C4-2B (cell line): ENCODE measurements around the gene TDRD9.

ENCODE experiments used
- CTCF ChIP-seq: fragments of 450-650 bp; conservative IDR thresholded peaks from 2 replicates; pipeline ENCODE4 v1.5.1; 2017; ENCODE audit warnings: mild to moderate bottlenecking
- ZFX ChIP-seq: fragments of 450-650 bp; IDR thresholded peaks from 2 replicates; pipeline ENCODE4 v1.6.1; 2017

- TF ChIP-seq CTCF, result no peak
- TF ChIP-seq ZFX, result no peak
These were observed at the start of gene TDRD9 for GRCh38 chr14:103928011-103928890.
